GM21447 (cell line): ENCODE measurements around the gene EPHB1.
"Not testable (repeated sequence)": the region's sequence is repeated elsewhere in the genome, so short reads cannot be mapped to it uniquely, and the experiment has no call there.

ENCODE experiments used
- ATAC-seq: cut with Tn5 transposase; IDR thresholded peaks from one replicate; pipeline ENCODE4 v1.9.1; 2021; ENCODE audit not compliant: unreplicated experiment

Gene EPHB1

DNA sequence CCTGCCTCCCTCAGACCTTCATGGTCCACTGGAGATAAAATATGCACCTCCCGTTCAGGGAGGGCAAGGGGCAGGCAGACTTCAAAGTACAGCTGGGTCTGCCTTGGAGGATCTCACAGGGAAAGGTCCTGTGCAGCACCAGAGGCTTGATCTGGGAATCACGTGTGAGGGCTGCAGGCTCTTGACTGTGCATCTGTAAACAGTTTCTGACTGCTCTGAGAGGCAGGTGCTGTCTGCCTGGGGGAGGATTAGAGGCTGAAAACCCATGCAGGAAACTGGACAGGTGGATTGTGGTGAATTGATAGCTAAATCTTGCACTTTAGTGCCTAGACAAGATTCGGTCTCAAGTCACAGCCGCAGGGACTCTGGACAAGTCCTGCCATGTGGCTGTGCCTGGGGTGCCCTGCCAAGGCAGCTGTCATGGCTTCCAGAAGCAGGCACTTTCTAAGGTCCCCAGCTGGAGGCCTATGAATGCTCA, 239.3 kb downstream of the EPHB1 start:
- no peak for ATAC-seq

DNA sequence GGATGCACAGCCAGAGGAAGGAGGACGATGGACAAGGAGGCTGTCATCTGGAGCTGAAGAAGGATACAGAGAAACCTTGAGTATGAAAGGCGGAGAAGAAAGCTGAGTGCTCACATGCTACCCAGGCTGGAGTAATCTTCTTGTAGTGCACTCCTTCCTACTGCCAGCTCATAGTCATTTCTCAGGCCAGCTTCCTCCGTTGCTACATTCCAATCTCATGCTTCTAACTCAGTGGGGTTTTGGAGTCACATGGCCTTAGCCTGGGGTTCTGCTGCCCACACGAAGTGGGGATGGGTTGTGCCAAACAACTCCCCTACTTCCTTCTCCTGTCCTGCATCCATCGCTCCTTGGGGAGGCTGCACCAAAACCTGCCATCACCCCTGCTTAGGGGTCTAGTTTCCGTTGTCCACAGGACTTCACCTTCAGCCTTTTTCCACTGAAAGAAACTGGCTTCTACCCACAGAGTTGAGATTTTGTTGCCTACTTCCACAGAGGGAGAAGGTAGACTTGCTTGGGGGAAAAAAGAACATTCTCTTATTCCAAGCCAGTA, 239.9 kb downstream of the EPHB1 start:
- no peak for ATAC-seq

DNA sequence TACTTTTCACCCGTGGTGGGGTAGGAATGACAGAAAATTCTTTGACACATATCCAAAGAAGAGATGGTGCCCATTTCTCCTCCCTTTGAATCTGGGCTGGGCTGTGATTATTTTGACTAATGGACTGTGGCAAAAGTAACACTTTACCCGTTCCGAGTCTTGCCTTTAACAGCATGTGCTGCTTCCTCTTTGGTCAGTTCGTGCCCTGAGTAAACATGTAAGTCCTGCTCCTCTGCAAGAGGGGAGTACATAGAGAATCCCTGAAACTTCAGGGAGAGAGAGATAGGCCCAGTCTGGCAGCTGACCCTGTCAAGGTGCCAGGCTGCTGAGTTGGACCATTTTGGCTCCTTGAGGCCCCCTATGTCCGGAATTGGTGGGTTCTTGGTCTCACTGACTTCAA, 243.1 kb downstream of the EPHB1 start:
- no peak for ATAC-seq

DNA sequence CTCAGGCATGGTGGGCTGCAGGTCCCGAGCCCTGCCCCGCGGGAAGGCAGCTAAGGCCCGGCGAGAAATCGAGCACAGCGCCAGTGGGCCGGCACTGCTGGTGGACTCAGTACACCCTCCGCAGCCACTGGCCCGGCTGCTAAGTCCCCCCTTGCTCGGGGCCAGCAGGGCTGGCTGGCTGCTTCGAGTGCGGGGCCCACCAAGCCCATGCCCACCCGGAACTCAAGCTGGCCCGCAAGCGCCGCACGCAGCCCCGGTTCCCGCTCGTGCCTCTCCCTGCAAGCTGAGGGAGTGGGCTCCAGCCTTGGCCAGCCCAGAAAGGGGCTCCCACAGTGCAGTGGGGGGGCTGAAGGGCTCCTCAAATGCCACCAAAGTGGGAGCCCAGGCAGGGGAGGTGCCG, 244.5 kb downstream of the EPHB1 start:
- not testable (repeated sequence) for ATAC-seq

DNA sequence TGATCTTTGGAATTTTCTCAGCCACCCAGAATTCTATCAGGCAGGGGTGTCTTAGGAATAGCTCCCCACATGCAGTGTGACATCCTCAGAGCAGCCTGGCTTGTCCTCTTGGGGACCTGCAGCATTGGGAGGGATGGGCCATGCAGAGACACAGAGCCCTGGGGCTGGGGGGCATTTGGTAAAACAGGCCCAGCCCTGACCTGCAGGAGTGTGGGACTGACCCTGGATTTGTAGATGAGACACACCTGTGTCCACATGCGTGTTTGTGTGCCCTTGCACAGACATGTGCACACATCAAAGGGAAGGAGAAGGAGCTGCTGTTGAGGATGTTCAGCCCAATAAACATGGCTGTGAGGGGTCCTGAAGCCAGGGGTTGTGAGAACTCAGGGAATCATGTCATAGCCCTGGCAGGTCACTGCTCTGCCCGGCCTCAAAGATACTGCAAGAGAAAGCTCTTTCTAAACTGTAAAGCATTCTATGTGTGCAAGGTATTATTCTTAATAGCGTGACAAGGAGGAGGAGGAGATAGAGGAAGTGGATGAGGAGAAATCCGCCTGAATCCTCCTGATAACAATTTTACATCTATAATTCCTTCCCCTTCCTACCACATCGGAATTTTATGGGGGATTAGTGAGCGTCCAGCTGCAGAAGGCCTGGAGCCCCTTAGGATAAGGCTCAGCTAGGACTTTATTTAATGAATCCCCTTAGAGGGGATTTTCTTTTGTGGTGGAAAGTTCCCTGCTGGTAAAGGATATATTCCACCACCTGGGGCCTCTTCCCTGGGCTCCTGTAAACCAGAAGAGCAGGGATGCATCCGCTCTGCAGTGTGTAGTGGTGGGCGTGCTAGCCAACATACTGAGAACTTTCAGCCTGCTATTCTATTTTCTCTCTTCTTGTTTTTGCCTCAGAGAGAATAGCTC, 245.5 kb downstream of the EPHB1 start:
- ATAC-seq: no peak

DNA sequence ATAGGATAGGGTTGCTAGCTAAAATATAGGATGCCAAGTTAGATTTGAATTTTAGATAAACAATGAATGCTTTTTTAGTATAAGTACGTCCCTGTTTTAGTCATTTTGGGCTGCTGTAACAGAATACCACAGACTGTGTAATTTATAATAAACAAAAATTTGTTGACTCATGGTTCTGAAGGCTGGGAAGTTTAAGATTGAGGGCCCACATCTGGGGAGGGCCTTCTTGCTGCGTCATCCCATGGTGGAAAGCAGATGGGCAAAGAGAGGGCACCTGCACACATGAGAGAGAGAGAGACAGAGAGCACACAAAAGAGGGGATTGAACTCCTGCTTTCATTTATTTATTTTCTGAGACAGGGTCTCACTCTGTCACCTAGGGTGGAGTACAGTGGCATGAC, 246.5 kb downstream of the EPHB1 start:
- ATAC-seq: no peak

DNA sequence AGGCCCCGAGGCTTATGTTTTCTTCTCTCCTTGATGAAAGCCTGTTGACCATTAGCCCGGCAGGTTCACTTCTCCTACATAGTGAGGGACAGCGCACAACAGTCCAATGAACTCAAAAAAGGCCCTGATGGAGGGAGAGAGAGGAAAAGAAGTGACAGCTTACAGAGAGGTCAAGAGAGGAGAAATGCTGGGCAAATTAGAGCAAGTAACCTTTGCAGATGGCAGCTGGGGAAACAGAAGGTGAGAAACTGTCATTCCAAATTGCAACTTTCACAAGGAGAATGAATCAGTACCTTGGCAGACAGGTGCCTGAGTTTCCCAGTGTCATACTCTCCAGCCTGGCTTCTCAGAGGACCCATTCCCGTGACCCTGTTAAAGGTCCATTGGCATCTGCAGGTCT, 252.0 kb downstream of the EPHB1 start:
- no peak for ATAC-seq

DNA sequence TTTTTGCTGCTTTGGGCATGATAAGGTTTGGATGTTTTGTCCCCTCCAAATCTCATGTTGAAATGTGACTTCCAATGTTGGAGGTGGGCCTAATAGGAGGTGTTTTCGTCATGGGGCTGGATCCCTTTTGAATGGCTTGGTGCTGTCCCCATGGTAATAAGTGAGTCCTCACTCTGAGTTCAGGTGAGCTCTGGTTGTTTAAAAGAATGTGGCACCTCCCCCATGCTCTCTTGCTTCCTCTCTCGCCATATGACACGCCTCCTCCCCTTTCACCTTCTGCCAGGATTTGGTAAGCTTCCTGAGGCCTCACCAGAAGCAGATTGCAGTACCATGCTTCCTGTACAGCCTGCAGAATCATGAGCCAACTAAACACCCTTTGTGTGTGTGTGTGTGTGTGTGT, 255.5 kb downstream of the EPHB1 start:
- no peak for ATAC-seq

DNA sequence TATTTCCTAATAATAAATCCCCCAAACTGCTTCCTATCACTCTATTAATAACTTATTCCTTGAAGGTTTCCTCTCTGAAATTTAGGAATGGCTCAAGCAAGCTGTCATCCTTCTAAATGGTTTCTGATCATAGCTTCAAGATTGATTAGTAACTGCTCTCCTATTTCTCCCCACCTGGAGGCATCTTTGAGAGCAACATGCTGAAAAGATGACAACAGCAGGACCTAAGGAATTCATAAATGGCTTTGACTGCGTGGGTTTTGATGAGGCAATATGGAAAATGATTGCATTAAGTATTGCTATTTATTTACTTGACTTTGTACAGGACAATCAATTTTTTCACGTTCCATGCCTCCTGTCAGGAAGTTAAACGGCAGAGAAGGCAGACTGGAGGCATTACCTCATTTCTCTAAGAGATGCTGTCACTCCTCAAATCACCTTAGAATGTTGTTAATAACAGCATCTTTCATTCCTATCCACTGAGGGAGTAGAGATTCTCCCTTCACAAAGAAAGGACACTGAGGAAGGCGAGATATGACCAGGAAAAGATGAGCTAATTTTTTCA, 256.4 kb downstream of the EPHB1 start:
- no peak for ATAC-seq

DNA sequence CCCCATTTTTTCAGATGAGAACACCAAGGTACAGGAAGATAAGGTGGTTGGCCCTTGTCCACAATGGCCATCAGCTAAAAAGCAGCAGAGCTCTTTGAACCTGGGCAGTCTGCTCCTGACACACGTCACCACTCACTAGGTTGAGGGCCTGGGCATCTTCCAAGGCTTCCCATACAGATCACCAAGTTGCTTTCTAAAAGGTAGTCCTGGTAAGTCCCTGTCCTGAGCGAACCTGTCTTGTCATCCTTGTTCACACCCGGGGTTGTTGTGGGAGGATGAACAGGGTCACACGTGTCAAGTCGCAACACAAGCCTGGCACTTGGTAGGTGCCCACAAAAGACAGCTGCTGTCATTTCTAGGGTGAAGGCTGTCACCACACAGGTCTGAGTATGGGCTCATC, 260.4 kb downstream of the EPHB1 start:
- no peak for ATAC-seq

DNA sequence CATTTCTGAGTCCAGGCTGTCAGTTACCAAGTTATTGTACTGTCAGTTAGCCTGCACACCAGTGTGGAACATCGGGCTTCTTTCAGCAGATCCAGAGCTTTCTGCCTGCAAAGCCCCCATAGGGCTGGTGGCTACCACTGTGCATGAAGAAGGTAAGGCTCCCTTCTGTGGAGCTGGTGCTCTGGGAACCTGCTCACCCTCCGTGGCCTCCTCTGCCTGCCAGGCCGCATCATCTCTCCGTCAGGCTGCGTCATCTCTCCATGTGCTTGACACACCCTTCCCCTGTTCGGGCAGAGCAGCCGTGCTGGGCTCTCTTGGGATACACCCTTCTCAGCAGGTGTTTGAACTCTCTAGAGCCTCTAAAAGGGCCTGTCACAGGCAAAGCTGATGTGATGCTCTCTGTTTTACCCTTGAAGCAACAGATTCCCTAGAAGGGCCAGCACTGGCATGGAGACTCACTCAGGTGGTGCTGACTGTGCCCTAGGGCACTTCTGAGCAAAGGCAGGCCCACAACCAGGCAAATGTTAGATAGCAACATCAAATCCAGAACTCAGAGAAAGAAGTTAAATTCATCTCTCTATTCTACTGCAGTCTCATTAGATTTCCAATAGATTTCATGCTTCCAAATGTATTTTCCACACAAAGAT, 261.1 kb downstream of the EPHB1 start:
- no peak for ATAC-seq

DNA sequence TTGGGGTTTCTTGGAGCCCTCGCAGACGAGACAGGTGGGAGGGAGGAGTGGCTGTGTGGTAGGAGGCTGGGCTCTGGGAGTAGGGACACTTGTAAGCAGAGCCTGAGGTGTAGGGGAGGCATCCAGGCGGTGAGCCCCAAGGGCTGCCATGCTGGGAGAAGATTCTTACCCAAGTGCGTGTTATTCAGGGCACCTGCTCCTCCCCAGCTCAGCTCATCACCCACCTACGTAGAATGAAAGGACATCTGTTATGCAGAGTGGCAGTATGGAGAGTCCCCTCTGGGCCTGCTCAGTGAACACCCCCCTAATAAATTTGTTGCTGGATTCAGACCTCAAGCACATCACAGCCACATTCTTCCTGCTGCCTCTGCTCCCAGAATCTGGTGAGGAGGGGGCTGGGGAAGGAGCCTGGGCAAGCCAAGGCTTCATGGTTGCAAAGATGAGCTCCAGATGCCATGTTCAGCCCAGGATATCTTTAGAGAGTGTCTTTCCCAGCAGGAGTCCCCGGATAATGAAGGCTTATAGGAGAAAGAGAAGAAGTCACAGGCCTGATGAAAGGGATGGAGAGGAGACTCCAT, 261.8 kb downstream of the EPHB1 start:
- no peak for ATAC-seq

DNA sequence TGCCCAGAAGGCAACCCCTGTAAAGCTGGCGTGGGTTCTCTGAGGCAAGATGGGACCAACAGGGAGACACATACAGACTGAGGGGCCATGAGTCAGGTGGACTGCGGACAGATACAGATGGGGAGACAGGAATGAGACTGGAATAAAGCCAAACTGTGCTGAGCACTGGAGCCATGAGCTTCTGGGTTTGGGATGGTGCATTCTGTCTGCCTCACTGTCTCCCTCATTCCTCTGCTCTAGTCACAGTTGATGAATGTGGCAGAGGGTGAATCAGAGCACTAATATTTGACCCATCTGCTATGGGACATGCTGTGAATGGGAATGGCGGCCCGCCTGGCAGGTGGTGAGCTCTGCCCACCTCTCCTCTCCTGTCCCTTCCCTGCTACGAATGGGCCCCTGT, 262.9 kb downstream of the EPHB1 start:
- no peak for ATAC-seq

DNA sequence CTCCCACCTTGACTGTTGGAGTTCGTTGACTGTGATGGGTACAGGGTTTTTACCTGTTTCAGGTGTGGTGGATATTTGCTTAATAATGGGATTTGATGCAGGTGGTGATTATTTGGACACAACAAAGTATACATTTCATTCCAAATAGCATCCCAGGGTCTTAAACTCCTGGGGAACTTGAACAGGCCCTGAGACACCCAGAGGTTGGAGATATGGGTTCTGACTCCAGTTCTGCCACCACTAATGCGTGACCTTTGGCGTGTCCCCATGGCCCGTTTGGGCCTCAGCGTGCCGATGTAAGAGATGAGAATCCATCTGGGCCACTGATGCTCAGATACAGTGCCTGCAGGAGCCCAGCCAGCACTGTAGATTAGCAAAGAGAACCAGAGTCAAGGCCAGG, 264.5 kb downstream of the EPHB1 start:
- no peak for ATAC-seq

DNA sequence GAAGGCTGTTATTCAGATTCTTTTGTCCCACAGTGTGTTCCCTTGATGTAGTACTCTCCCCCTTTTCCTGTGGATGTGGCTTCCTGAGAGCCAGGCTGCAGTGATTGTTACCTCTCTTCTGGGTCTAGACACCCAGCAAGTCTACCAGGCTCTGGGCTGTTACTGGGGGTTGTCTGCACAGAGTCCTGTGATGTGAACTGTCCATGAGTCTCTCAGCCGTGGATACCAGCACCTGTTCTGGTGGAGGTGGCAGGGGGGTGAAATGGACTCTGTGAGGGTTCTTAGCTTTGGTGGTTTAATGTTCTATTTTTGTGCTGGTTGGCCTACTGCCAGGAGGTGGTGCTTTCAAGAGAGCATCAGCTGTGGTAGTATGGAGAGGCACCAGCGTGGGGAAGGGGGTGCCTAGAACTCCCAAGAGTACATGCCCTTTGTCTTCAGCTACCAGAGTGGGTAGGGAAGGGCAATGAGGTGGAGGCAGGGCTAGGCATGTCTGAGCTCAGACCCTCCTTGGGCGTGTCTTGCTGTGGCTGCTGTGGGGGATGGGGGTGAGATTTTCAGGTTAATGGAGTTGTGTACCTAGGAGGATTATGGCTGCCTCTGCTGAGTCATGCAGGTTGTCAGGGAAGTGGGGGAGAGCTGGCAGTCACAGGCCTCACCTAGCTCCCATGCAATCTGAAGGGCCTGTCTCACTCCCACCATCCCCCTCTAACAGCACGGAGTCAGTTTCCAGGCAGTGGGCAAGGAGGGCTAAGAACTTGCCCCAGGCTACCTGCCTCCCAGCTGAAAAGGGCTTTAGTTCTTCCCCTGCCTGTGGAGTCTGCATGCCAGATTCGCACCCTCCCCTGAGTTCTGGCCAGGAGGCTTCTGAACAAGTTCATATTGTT, 272.0 kb downstream of the EPHB1 start:
- ATAC-seq: not testable (repeated sequence)

DNA sequence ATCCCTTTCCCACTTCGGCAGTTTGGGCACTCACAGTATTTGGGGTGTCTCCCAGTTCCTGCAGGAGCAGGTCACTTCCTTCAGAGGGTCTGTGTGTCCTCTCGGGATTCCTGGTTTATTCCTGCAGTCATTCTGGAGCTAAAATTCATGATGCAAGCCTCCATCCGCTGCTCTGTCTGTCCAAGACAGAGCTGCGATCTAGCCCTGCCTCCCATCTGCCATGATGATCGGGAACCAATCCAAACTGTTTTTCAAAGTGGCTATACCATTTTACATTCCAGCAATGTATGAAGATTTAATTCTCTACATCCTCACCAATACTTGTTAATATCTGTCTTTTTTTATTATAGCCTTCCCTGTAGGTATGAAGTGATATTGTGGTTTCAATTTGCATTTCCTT, 273.0 kb downstream of the EPHB1 start:
- no peak for ATAC-seq

DNA sequence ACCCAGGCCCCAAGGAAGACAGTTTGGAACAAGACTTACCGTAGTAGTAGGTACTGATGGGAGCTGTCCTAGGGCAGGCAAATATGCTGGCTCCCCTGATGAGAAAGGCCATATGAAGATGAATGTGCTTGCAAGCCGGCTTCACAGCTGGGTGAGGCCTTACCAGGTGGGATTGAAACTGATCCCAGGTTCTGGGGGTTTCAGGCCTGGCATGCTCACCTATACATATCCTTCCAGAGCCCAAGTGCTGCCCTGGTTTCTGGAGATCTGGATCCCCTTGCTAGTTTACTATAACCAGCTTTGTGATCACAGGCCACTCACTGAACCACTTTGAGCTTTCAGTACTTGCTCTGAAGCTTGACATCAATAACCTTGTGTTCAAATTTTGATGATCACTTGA, 274.3 kb downstream of the EPHB1 start:
- no peak for ATAC-seq

DNA sequence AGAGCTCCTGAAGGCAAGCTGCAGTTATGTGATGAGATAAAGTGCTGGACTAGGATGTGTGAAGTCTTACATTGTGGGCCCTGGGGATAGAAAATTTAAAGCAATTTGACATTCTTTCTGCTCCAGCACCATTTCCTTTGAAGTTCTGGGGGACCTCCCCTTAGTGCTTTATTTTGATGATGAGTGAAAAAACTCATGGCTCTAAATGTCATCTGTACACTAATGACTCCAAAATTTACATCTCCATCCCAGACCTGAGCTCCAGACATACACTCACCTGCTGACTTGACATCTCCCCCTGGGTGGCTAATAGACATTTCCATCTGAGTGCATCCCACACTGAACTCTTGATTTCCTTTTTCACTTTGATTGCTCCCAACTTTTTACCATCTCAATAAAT, 276.4 kb downstream of the EPHB1 start:
- ATAC-seq: no peak

DNA sequence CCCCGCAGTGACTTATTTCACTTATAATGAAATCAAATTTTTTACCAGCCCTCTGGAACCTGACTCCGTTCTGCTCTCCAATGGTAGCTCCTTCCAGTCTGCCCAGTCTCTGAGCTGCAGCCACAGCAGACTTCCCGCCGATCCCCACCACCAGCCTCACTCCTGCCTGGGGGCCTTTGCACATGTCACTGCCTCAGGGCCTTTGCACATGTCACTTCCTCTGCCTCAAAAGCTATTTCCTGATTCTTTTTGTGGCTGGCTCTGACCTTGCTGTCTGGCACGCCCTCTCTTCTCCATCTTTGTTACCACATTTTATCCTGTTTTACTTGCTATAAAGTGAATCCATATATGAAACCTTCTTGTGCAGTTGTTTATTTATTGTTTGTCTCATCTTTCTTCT, 277.4 kb downstream of the EPHB1 start:
- ATAC-seq: no peak

DNA sequence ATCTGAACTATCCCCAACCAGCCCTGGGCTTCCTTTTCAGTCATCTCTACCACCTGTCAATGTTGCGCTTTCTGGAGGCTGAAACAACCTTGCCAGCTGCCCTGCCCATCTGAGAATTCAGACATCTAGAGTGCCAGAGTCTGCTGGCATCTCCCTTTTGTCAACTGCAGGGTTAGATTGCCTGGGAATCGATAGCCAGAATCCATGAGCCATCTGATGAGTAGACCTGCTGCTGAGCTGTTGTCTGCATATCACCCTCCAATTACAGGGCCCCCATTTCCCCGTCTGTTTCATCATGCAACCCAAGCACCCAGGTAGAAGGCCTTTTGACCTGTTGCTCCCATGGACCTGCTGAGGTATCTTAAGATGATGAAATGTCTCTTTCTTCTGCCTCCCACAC, 280.1 kb downstream of the EPHB1 start:
- ATAC-seq: no peak
